ENCODE data around the gene MYH3.
"Not testable (repeated sequence)": the region's sequence is repeated elsewhere in the genome, so short reads cannot be mapped to it uniquely, and the experiment has no call there.

MYH3 gene

GRCh38 chr17:10657148-10657547, at the start of gene MYH3:
TSS of gene MYH3 (minus strand) at chr17:10657309. CDS start at chr17:10655064, 2,245 bp downstream.
- H3K4me3 ChIP-seq (ENCODE audit: low read depth, low read length), result no peak within 1 kb of the TSS
- no peak for TF ChIP-seq CTCF (IDR thresholded peaks at IDR 0.05; ENCODE audit: control insufficient read depth, extremely low read depth, insufficient read depth)
- no peak for DNase-seq (ENCODE audit: low read depth)

- no peak overlapping the region for H3K4me3 ChIP-seq (ENCODE audit: low read depth, low read length)
- TF ChIP-seq CTCF (IDR thresholded peaks at IDR 0.05; ENCODE audit: control insufficient read depth, extremely low read depth, insufficient read depth), result no peak
- no peak for DNase-seq (ENCODE audit: low read depth)
These were observed 48.6 kb upstream of the MYH3 start for GRCh38 chr17:10705727-10706126.

GRCh38 chr17:10702574-10702973, 45.5 kb upstream of the MYH3 start:
- no peak for TF ChIP-seq CTCF (IDR thresholded peaks at IDR 0.05; ENCODE audit: control insufficient read depth, extremely low read depth, insufficient read depth)
- no peak overlapping the region for H3K4me3 ChIP-seq (ENCODE audit: low read depth, low read length)
- DNase-seq (ENCODE audit: low read depth), result no peak

- no peak for TF ChIP-seq CTCF (IDR thresholded peaks at IDR 0.05; ENCODE audit: control insufficient read depth, extremely low read depth, insufficient read depth)
- DNase-seq (ENCODE audit: low read depth), result no peak
- no peak overlapping the region for H3K4me3 ChIP-seq (ENCODE audit: low read depth, low read length)
These were observed 42.7 kb upstream of the MYH3 start for GRCh38 chr17:10699856-10700255.

GRCh38 chr17:10698096-10698818, 41.1 kb upstream of the MYH3 start:
- peak; percentile 71 for DNase-seq (ENCODE audit: low read depth)
- H3K4me3 ChIP-seq (ENCODE audit: low read depth, low read length), result peak overlapping the region; percentile 83
- no peak for TF ChIP-seq CTCF (IDR thresholded peaks at IDR 0.05; ENCODE audit: control insufficient read depth, extremely low read depth, insufficient read depth)

GRCh38 chr17:10697092-10698081, 40.3 kb upstream of the MYH3 start, which contains the start of the genes ADPRM and SCO1:
TSS of gene ADPRM (plus strand) at chr17:10697594. CDS start at chr17:10704927, 7,333 bp downstream.
TSS of gene SCO1 (minus strand) at chr17:10697533. CDS start at chr17:10697507, 26 bp downstream.
- peak; percentile 85 for DNase-seq (ENCODE audit: low read depth)
- peak; percentile 51 for TF ChIP-seq CTCF (IDR thresholded peaks at IDR 0.05; ENCODE audit: control insufficient read depth, extremely low read depth, insufficient read depth)
- H3K4me3 ChIP-seq (ENCODE audit: low read depth, low read length), result peak within 1 kb of the TSS; percentile 83

- peak overlapping the region; percentile 83 for H3K4me3 ChIP-seq (ENCODE audit: low read depth, low read length)
These were observed 38.8 kb upstream of the MYH3 start for GRCh38 chr17:10695875-10696407.

More at GRCh38 chr17:10695875-10696407, 38.8 kb upstream of the MYH3 start:
- DNase-seq (ENCODE audit: low read depth), result not testable (repeated sequence)
